ENCODE results near the gene ERBB2.

Gene ERBB2

GRCh38 chr17:39699818-39700147, at the start of gene ERBB2:
Gene ERBB2, plus strand, starts transcription at chr17:39700064. Its CDS starts 175 bp downstream, at chr17:39700239.
- H3K27me3 ChIP-seq (ENCODE audit: control insufficient read depth, insufficient read depth, low read length) = no peaks in the 10 kb centered on the region
- H3K27ac ChIP-seq (ENCODE audit: low read length) = no peak within 1 kb of the TSS
- WGBS (ENCODE audit: insufficient coverage, insufficient read length) = no CpG with 5 or more reads among the region's 20 CpGs
- H3K9me3 ChIP-seq (ENCODE audit: control insufficient read depth, insufficient read depth, low read length) = no peaks in the 10 kb centered on the region
- peak within 1 kb of the TSS; percentile 98 for H3K4me3 ChIP-seq (ENCODE audit: low read length)
- DNase-seq (ENCODE audit: low read depth, low spot score) = no peak
- H3K36me3 ChIP-seq (ENCODE audit: control insufficient read depth, insufficient read depth, low read length) = no peaks in the 10 kb centered on the region
- H3K4me1 ChIP-seq (ENCODE audit: control insufficient read depth, insufficient read depth, low read length) = peaks cover 24% of the 10 kb centered on the region

- H3K4me1 ChIP-seq (ENCODE audit: control insufficient read depth, insufficient read depth, low read length) = peaks cover 14% of the 10 kb centered on the region
- H3K27me3 ChIP-seq (ENCODE audit: control insufficient read depth, insufficient read depth, low read length) = no peaks in the 10 kb centered on the region
- H3K27ac ChIP-seq (ENCODE audit: low read length) = no peak overlapping the region
- no peak for DNase-seq (ENCODE audit: low read depth, low spot score)
- WGBS (ENCODE audit: insufficient coverage, insufficient read length) = no CpG with 5 or more reads among the region's 11 CpGs
- no peaks in the 10 kb centered on the region for H3K36me3 ChIP-seq (ENCODE audit: control insufficient read depth, insufficient read depth, low read length)
- H3K4me3 ChIP-seq (ENCODE audit: low read length) = no peak overlapping the region
- no peaks in the 10 kb centered on the region for H3K9me3 ChIP-seq (ENCODE audit: control insufficient read depth, insufficient read depth, low read length)
Measured at GRCh38 chr17:39650121-39650579, 49.7 kb upstream of the ERBB2 start.

DNA sequence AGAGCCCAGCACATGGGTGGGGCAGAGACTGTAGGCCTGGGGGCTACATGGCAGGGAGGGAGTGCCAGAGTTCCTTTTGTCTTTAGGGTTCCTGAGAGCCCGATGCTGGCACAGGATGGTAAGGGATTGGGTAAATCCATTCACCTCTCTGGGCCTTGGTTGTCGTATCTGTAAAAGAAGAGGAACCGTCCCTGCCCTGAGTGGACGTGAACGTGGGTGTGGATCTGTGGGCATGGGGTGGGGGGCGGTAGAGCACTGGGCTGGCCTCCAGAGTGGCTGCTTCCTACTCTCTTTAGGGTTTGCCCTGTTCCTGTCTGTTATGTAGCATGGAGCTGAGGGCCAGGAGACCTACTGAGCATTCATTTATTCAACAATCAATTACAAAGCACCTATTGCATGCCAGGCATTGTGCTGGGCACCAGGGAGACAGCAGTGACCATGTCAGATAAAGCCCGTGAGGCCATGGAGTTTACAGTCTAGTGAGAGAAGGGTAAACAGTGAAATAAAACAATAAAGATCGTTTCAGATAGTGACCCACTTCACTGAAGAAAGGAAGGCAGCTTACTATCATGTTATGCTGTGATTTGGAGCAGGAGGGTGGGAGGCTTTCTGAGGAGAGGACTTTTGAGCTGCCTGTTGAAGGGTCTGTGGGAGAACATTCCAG, 47.8 kb upstream of the ERBB2 start:
- DNase-seq (ENCODE audit: low read depth, low spot score) = no peak
- H3K36me3 ChIP-seq (ENCODE audit: control insufficient read depth, insufficient read depth, low read length) = no peaks in the 10 kb centered on the region
- H3K4me3 ChIP-seq (ENCODE audit: low read length) = no peak overlapping the region
- no peaks in the 10 kb centered on the region for H3K27me3 ChIP-seq (ENCODE audit: control insufficient read depth, insufficient read depth, low read length)
- H3K4me1 ChIP-seq (ENCODE audit: control insufficient read depth, insufficient read depth, low read length) = peaks cover 14% of the 10 kb centered on the region
- H3K27ac ChIP-seq (ENCODE audit: low read length) = no peak overlapping the region
- no CpG with 5 or more reads among the region's 8 CpGs for WGBS (ENCODE audit: insufficient coverage, insufficient read length)
- H3K9me3 ChIP-seq (ENCODE audit: control insufficient read depth, insufficient read depth, low read length) = no peaks in the 10 kb centered on the region

DNA sequence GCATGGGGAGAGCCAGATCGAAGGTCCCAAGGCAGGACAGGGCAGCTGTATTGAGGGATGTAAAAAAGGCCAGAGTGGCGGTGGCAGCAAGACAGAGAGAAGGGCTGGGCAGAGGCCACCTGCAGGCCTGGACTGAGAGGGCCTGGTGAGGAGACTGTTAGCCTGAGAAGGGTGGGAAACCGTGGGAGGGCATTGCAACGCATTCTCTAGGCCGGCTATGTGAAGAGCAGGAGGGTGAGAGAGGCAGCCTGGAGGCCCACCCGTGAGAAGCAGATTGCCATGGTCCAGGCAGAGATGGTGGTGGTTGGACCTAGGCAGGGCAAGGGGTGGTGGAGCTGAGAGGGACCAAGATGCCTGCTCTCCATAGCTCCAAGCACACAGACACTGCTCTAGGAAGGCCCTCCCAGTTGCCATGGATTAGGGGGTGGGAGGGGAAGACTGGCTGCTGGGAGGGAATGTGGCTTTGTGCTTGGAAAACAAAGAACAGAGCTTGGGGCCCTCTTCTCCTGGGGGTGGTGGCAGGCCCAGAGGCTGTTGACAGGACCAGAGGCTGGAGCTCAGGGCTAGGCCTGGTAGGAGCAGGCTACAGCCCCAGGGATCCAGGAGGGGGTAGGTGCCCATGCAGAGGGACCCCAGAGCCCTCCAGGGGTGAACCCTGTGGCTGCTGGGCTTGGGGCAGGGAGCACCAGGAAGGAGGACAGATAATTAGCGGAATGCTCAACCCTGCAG, 47.1 kb upstream of the ERBB2 start:
- no CpG with 5 or more reads among the region's 7 CpGs for WGBS (ENCODE audit: insufficient coverage, insufficient read length)
- no peak for DNase-seq (ENCODE audit: low read depth, low spot score)
- Histone ChIP-seq H3K4me3 (ENCODE audit: low read length) (no peak overlapping the region), H3K27ac (ENCODE audit: low read length) (no peak overlapping the region), H3K36me3 (ENCODE audit: control insufficient read depth, insufficient read depth, low read length) (0 out of 2 replicates have a peak, but pooled peaks cover 2% of the 10 kb centered on the region), H3K4me1 (ENCODE audit: control insufficient read depth, insufficient read depth, low read length) (peaks cover 17% of the 10 kb centered on the region), H3K9me3 (ENCODE audit: control insufficient read depth, insufficient read depth, low read length) (no peaks in the 10 kb centered on the region), H3K27me3 (ENCODE audit: control insufficient read depth, insufficient read depth, low read length) (no peaks in the 10 kb centered on the region)

GRCh38 chr17:39653316-39653661, 46.6 kb upstream of the ERBB2 start:
- Histone ChIP-seq H3K27ac (ENCODE audit: low read length) (no peak overlapping the region), H3K9me3 (ENCODE audit: control insufficient read depth, insufficient read depth, low read length) (no peaks in the 10 kb centered on the region), H3K36me3 (ENCODE audit: control insufficient read depth, insufficient read depth, low read length) (0 out of 2 replicates have a peak, but pooled peaks cover 2% of the 10 kb centered on the region), H3K4me3 (ENCODE audit: low read length) (no peak overlapping the region), H3K4me1 (ENCODE audit: control insufficient read depth, insufficient read depth, low read length) (peaks cover 20% of the 10 kb centered on the region), H3K27me3 (ENCODE audit: control insufficient read depth, insufficient read depth, low read length) (no peaks in the 10 kb centered on the region)
- no CpG with 5 or more reads among the region's 12 CpGs for WGBS (ENCODE audit: insufficient coverage, insufficient read length)
- no peak for DNase-seq (ENCODE audit: low read depth, low spot score)

DNA sequence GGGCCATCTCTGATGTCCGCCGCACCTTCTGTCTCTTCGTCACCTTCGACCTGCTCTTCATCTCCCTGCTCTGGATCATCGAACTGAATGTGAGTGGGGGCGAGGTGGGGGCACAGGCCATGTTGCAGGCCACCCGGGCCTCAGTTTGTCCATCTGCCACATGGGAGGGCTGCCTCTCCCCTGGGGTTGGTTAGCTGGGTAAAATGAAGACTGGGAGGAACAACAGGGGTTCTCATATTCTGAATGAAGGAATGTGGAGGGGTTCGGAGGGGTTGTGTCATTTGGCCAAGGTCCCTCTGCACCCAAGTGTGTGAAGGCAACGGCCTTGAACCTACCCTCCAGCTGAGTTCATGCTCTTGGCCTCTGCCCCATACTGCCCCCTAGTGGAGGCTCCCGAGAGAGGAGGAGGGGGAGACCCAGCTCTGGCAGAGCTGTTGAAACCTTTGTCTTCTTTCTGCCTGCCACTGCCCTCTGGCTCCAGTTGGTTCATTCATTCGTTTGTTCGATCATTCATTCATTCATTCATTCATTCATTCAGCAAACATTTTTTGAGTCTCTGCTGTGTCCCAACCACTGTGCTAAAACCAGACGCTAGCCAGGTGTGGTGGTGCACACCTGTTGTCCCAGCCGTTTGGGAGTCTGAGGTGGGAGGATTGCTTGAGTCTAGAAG, 46.1 kb upstream of the ERBB2 start:
- no peak for DNase-seq (ENCODE audit: low read depth, low spot score)
- Histone ChIP-seq H3K27me3 (ENCODE audit: control insufficient read depth, insufficient read depth, low read length) (no peaks in the 10 kb centered on the region), H3K27ac (ENCODE audit: low read length) (no peak overlapping the region), H3K4me1 (ENCODE audit: control insufficient read depth, insufficient read depth, low read length) (peaks cover 20% of the 10 kb centered on the region), H3K4me3 (ENCODE audit: low read length) (no peak overlapping the region), H3K9me3 (ENCODE audit: control insufficient read depth, insufficient read depth, low read length) (no peaks in the 10 kb centered on the region), H3K36me3 (ENCODE audit: control insufficient read depth, insufficient read depth, low read length) (0 out of 2 replicates have a peak, but pooled peaks cover 2% of the 10 kb centered on the region)
- no CpG with 5 or more reads among the region's 14 CpGs for WGBS (ENCODE audit: insufficient coverage, insufficient read length)

- no peak overlapping the region for H3K27ac ChIP-seq (ENCODE audit: low read length)
- H3K4me1 ChIP-seq (ENCODE audit: control insufficient read depth, insufficient read depth, low read length) = peaks cover 20% of the 10 kb centered on the region
- no peaks in the 10 kb centered on the region for H3K27me3 ChIP-seq (ENCODE audit: control insufficient read depth, insufficient read depth, low read length)
- H3K9me3 ChIP-seq (ENCODE audit: control insufficient read depth, insufficient read depth, low read length) = no peaks in the 10 kb centered on the region
- H3K36me3 ChIP-seq (ENCODE audit: control insufficient read depth, insufficient read depth, low read length) = peaks cover 5% of the 10 kb centered on the region; the same call in 1 of the 2 replicates
- no peak for DNase-seq (ENCODE audit: low read depth, low spot score)
- no CpG with 5 or more reads among the region's 2 CpGs for WGBS (ENCODE audit: insufficient coverage, insufficient read length)
- no peak overlapping the region for H3K4me3 ChIP-seq (ENCODE audit: low read length)
Measured at GRCh38 chr17:39655105-39655504, 44.8 kb upstream of the ERBB2 start.

DNA sequence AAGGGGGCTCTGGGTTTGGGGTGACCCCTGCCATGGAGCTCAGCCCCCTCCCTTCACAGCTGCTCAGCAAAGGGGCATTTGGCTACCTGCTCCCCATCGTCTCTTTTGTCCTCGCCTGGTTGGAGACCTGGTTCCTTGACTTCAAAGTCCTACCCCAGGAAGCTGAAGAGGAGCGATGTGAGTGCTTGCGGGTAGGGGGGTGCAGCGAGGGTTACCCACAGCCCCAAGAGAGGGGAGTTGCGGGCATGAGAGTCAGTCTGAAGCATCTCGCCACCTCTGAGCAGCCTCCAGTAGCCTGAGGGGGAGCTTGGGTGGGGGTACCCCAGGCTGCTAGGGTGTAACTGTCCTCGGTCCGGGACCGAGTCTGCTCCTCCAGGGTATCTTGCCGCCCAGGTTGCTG, 41.5 kb upstream of the ERBB2 start:
- Histone ChIP-seq H3K27me3 (ENCODE audit: control insufficient read depth, insufficient read depth, low read length) (no peaks in the 10 kb centered on the region), H3K36me3 (ENCODE audit: control insufficient read depth, insufficient read depth, low read length) (peaks cover 14% of the 10 kb centered on the region; the same call in 1 of the 2 replicates), H3K4me3 (ENCODE audit: low read length) (no peak overlapping the region), H3K27ac (ENCODE audit: low read length) (no peak overlapping the region), H3K4me1 (ENCODE audit: control insufficient read depth, insufficient read depth, low read length) (peaks cover 14% of the 10 kb centered on the region), H3K9me3 (ENCODE audit: control insufficient read depth, insufficient read depth, low read length) (no peaks in the 10 kb centered on the region)
- whole genome bisulfite sequencing (ENCODE audit: insufficient coverage, insufficient read length) = no CpG with 5 or more reads among the region's 11 CpGs
- DNase-seq (ENCODE audit: low read depth, low spot score) = no peak

GRCh38 chr17:39658760-39659159, 41.1 kb upstream of the ERBB2 start:
- Histone ChIP-seq H3K36me3 (ENCODE audit: control insufficient read depth, insufficient read depth, low read length) (peaks cover 14% of the 10 kb centered on the region; the same call in 1 of the 2 replicates), H3K9me3 (ENCODE audit: control insufficient read depth, insufficient read depth, low read length) (no peaks in the 10 kb centered on the region)

GRCh38 chr17:39659279-39660010, 40.4 kb upstream of the ERBB2 start:
- DNase-seq (ENCODE audit: low read depth, low spot score) = no peak
- Histone ChIP-seq H3K27ac (ENCODE audit: low read length) (no peak overlapping the region), H3K36me3 (ENCODE audit: control insufficient read depth, insufficient read depth, low read length) (peaks cover 14% of the 10 kb centered on the region; the same call in 1 of the 2 replicates), H3K27me3 (ENCODE audit: control insufficient read depth, insufficient read depth, low read length) (no peaks in the 10 kb centered on the region), H3K4me3 (ENCODE audit: low read length) (no peak overlapping the region), H3K4me1 (ENCODE audit: control insufficient read depth, insufficient read depth, low read length) (peaks cover 19% of the 10 kb centered on the region), H3K9me3 (ENCODE audit: control insufficient read depth, insufficient read depth, low read length) (no peaks in the 10 kb centered on the region)
- WGBS (ENCODE audit: insufficient coverage, insufficient read length) = no CpG with 5 or more reads among the region's 15 CpGs

More at GRCh38 chr17:39658760-39659159, 41.1 kb upstream of the ERBB2 start:
- H3K4me3 ChIP-seq (ENCODE audit: low read length) = no peak overlapping the region
- peaks cover 13% of the 10 kb centered on the region for H3K4me1 ChIP-seq (ENCODE audit: control insufficient read depth, insufficient read depth, low read length)
- 100% methylated on average over 1 of the region's 3 CpGs for WGBS (ENCODE audit: insufficient coverage, insufficient read length)
- H3K27me3 ChIP-seq (ENCODE audit: control insufficient read depth, insufficient read depth, low read length) = no peaks in the 10 kb centered on the region
- no peak for DNase-seq (ENCODE audit: low read depth, low spot score)
- no peak overlapping the region for H3K27ac ChIP-seq (ENCODE audit: low read length)
